ENCODE results near the gene GFRA1.

Gene GFRA1

DNA sequence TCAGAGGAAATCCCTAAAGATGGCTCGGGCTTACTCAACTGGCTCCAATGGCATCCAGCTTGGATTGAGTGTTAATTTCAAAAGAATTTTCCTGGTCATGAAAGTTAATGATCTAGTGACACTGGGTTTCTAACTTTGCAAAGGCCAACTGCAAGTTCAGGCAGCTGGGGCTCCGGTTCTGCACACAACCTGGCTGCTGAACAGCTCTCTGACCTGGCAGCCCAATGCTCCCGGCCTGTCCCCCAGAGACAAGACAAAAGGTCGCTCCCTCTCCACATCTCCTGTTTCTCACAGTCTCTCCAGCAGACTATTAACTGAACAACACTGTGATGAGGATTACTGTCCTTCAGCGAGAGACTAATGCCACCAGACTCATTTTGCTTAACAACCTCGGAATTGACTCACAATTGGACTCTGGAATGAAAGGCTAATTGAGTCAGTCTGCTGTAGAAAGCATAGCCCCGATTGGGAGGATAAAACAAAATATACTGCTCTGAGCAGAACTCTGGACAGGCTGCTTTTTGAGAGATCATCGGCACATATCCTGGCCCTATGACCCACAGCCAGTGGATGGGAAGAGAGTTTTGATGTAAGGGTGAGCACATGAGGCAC is 174.5 kb downstream of the GFRA1 start:
- Histone ChIP-seq H2BK12ac (ENCODE audit: low read length) (no peak overlapping the region), H2AK5ac (ENCODE audit: low read depth, low read length) (no peak overlapping the region), H2BK120ac (ENCODE audit: low read depth, low read length) (no peak overlapping the region), H4K8ac (ENCODE audit: low read depth, low read length) (no peak overlapping the region), H3K27me3 (ENCODE audit: control insufficient read depth in 3 of 3, insufficient read depth in 3 of 3, low read depth in 1 of 3, low read length in 3 of 3) (no peaks in the 10 kb centered on the region), H3K14ac (ENCODE audit: low read length) (no peak overlapping the region), H3K9ac (ENCODE audit: low read depth, low read length, poor library complexity) (no peak overlapping the region), H3K79me1 (ENCODE audit: low read depth, low read length) (no peaks in the 10 kb centered on the region), H3K27ac (replicated peaks; ENCODE audit: low read length) (no peak overlapping the region), H2BK15ac (ENCODE audit: low read length) (no peak overlapping the region), H3K9me3 (replicated peaks in 1 of 2; ENCODE audit: control insufficient read depth in 2 of 2, insufficient read depth in 1 of 2, low read depth in 1 of 2, low read length in 2 of 2) (no peaks in the 10 kb centered on the region), H2BK5ac (ENCODE audit: low read length) (no peak overlapping the region), H3K23ac (ENCODE audit: low read depth, low read length, poor library complexity) (no peak overlapping the region), H2AFZ (ENCODE audit: low read length) (no peak overlapping the region), H3K4me2 (ENCODE audit: insufficient read depth, low read length, poor library complexity, severe bottlenecking) (no peak overlapping the region), H4K91ac (ENCODE audit: low read depth, low read length, poor library complexity) (no peak overlapping the region), H3K4me1 (ENCODE audit: control insufficient read depth in 2 of 2, insufficient read depth in 1 of 2, low read depth in 1 of 2, low read length in 2 of 2) (peaks cover 16 to 30% of the 10 kb centered on the region in 2 donors), H3K18ac (ENCODE audit: low read length) (no peak overlapping the region), H3K4me3 (ENCODE audit: low read length in 2 of 2) (no peak overlapping the region), H3K36me3 (replicated peaks in 1 of 2; ENCODE audit: control insufficient read depth in 2 of 2, insufficient read depth in 2 of 2, low read length in 2 of 2) (peaks cover 0 to 21% of the 10 kb centered on the region in 2 donors), H3K4ac (ENCODE audit: low read length) (no peak overlapping the region)
- WGBS, 2 donors (ENCODE audit: extremely low coverage in 2 of 2, insufficient read length in 2 of 2, insufficient replicate concordance in 1 of 2), result no CpG with 5 or more reads among the region's 8 CpGs
- DNase-seq (ENCODE audit: low spot score), result no peak

DNA sequence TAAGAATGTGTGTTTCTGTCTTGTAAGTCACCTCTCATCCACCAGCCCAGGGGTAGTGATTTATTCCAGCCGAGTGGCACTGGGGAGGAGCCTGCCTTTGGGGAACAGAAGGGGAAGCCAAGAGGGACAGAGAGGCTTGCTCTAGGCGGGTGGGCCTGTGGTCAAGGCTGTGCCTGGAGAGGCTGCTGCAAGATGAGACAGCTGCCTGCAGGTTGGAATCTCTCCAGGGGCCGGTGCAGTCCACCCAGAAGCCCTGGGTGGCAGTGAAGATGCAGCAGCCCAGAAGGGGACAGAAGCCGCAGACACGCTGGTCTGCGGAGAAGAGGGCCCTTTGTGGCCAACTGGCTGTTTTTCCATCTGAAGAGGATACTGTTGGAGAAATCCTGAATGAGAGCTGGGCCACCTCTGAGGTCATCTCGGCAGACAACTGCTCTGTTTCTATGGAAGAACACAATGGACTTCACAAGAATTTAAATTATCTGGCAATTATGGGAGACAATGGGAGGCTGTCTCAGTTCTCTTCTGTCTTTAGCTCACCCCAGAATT is 175.7 kb downstream of the GFRA1 start:
- Histone ChIP-seq H2AFZ (ENCODE audit: low read length) (no peak overlapping the region), H2BK15ac (ENCODE audit: low read length) (no peak overlapping the region), H3K27ac (replicated peaks; ENCODE audit: low read length) (no peak overlapping the region), H3K4me1 (ENCODE audit: control insufficient read depth in 2 of 2, insufficient read depth in 1 of 2, low read depth in 1 of 2, low read length in 2 of 2) (peaks cover 16 to 30% of the 10 kb centered on the region in 2 donors), H3K4ac (ENCODE audit: low read length) (no peak overlapping the region), H3K23ac (ENCODE audit: low read depth, low read length, poor library complexity) (no peak overlapping the region), H2BK120ac (ENCODE audit: low read depth, low read length) (no peak overlapping the region), H3K14ac (ENCODE audit: low read length) (no peak overlapping the region), H3K4me3 (ENCODE audit: low read length in 2 of 2) (no peak overlapping the region), H3K4me2 (ENCODE audit: insufficient read depth, low read length, poor library complexity, severe bottlenecking) (no peak overlapping the region), H4K91ac (ENCODE audit: low read depth, low read length, poor library complexity) (no peak overlapping the region), H2BK12ac (ENCODE audit: low read length) (no peak overlapping the region), H3K36me3 (replicated peaks in 1 of 2; ENCODE audit: control insufficient read depth in 2 of 2, insufficient read depth in 2 of 2, low read length in 2 of 2) (peaks cover 0 to 33% of the 10 kb centered on the region in 2 donors), H3K27me3 (ENCODE audit: control insufficient read depth in 3 of 3, insufficient read depth in 3 of 3, low read depth in 1 of 3, low read length in 3 of 3) (no peaks in the 10 kb centered on the region), H2BK5ac (ENCODE audit: low read length) (no peak overlapping the region), H2AK5ac (ENCODE audit: low read depth, low read length) (no peak overlapping the region), H3K79me1 (ENCODE audit: low read depth, low read length) (no peaks in the 10 kb centered on the region), H3K18ac (ENCODE audit: low read length) (no peak overlapping the region), H3K9me3 (replicated peaks in 1 of 2; ENCODE audit: control insufficient read depth in 2 of 2, insufficient read depth in 1 of 2, low read depth in 1 of 2, low read length in 2 of 2) (no peaks in the 10 kb centered on the region), H3K9ac (ENCODE audit: low read depth, low read length, poor library complexity) (no peak overlapping the region), H4K8ac (ENCODE audit: low read depth, low read length) (no peak overlapping the region)
- no CpG with 5 or more reads among the region's 7 CpGs for WGBS, 2 donors (ENCODE audit: extremely low coverage in 2 of 2, insufficient read length in 2 of 2, insufficient replicate concordance in 1 of 2)
- DNase-seq (ENCODE audit: low spot score), result no peak

DNA sequence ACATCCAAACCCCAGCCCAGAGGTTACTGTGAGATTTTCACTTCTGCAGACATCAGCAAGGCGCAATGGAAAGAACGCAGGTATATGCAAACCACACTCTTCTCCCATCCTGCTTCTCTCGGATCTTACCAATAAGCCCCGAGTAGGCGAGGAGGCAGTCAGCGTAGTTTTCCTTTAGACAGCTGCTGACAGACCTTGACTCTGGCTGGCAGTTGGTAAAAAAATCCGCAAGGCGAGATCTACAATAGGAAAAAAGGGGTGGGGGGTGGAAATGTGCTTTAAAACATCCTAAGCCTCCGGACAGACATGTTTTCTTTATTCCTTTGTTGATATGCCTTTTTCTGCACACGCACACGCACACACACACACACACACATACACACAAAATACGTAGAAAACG is 176.5 kb downstream of the GFRA1 start:
- Histone ChIP-seq H3K79me1 (ENCODE audit: low read depth, low read length) (no peaks in the 10 kb centered on the region), H3K27ac (replicated peaks; ENCODE audit: low read length) (no peak overlapping the region), H3K18ac (ENCODE audit: low read length) (no peak overlapping the region), H4K8ac (ENCODE audit: low read depth, low read length) (no peak overlapping the region), H3K4me3 (ENCODE audit: low read length in 2 of 2) (no peak overlapping the region), H2BK120ac (ENCODE audit: low read depth, low read length) (no peak overlapping the region), H3K4ac (ENCODE audit: low read length) (no peak overlapping the region), H3K9me3 (replicated peaks in 1 of 2; ENCODE audit: control insufficient read depth in 2 of 2, insufficient read depth in 1 of 2, low read depth in 1 of 2, low read length in 2 of 2) (no peaks in the 10 kb centered on the region), H3K4me1 (ENCODE audit: control insufficient read depth in 2 of 2, insufficient read depth in 1 of 2, low read depth in 1 of 2, low read length in 2 of 2) (peaks cover 16 to 30% of the 10 kb centered on the region in 2 donors), H2BK15ac (ENCODE audit: low read length) (no peak overlapping the region), H3K4me2 (ENCODE audit: insufficient read depth, low read length, poor library complexity, severe bottlenecking) (no peak overlapping the region), H3K14ac (ENCODE audit: low read length) (no peak overlapping the region), H3K23ac (ENCODE audit: low read depth, low read length, poor library complexity) (no peak overlapping the region), H3K36me3 (replicated peaks in 1 of 2; ENCODE audit: control insufficient read depth in 2 of 2, insufficient read depth in 2 of 2, low read length in 2 of 2) (peaks cover 0 to 40% of the 10 kb centered on the region in 2 donors), H2BK12ac (ENCODE audit: low read length) (no peak overlapping the region), H3K27me3 (ENCODE audit: control insufficient read depth in 3 of 3, insufficient read depth in 3 of 3, low read depth in 1 of 3, low read length in 3 of 3) (no peaks in the 10 kb centered on the region), H4K91ac (ENCODE audit: low read depth, low read length, poor library complexity) (no peak overlapping the region), H2AFZ (ENCODE audit: low read length) (no peak overlapping the region), H2BK5ac (ENCODE audit: low read length) (no peak overlapping the region), H3K9ac (ENCODE audit: low read depth, low read length, poor library complexity) (no peak overlapping the region), H2AK5ac (ENCODE audit: low read depth, low read length) (no peak overlapping the region)
- DNase-seq (ENCODE audit: low spot score), result no peak
- no CpG with 5 or more reads among the region's 13 CpGs for WGBS, 2 donors (ENCODE audit: extremely low coverage in 2 of 2, insufficient read length in 2 of 2, insufficient replicate concordance in 1 of 2)

DNA sequence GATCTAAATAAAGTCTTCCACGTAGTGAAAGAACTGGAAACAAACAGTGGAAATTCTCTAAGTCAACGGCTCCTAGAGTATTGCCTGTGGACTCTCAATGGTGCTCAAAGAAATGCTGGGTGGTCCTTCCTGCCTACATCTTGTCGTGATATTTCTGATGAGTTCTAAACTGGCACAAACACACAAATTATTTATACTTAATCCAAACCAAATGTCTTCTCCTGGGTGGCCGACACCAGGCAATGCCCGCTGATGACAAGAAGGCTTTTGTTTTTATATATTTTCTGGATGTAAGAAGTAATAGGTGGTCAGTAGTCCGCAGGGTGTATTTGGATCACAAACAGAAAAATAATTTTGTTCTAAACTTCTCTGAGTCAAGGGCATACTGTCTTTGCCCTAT is 178.7 kb downstream of the GFRA1 start:
- no peak overlapping the region for H3K18ac ChIP-seq (ENCODE audit: low read length)
- no peak overlapping the region for H2BK12ac ChIP-seq (ENCODE audit: low read length)
- peaks cover 16 to 30% of the 10 kb centered on the region in 2 donors for H3K4me1 ChIP-seq (ENCODE audit: control insufficient read depth in 2 of 2, insufficient read depth in 1 of 2, low read depth in 1 of 2, low read length in 2 of 2)
- H3K4me2 ChIP-seq (ENCODE audit: insufficient read depth, low read length, poor library complexity, severe bottlenecking), result no peak overlapping the region
- no peak overlapping the region for H3K27ac ChIP-seq (replicated peaks; ENCODE audit: low read length)
- no peak overlapping the region for H3K9ac ChIP-seq (ENCODE audit: low read depth, low read length, poor library complexity)
- H2BK15ac ChIP-seq (ENCODE audit: low read length), result no peak overlapping the region
- no peaks in the 10 kb centered on the region for H3K9me3 ChIP-seq (replicated peaks in 1 of 2; ENCODE audit: control insufficient read depth in 2 of 2, insufficient read depth in 1 of 2, low read depth in 1 of 2, low read length in 2 of 2)
- no peak overlapping the region for H2AFZ ChIP-seq (ENCODE audit: low read length)
- H3K23ac ChIP-seq (ENCODE audit: low read depth, low read length, poor library complexity), result no peak overlapping the region
- peaks cover 0 to 57% of the 10 kb centered on the region in 2 donors for H3K36me3 ChIP-seq (replicated peaks in 1 of 2; ENCODE audit: control insufficient read depth in 2 of 2, insufficient read depth in 2 of 2, low read length in 2 of 2)
- H2AK5ac ChIP-seq (ENCODE audit: low read depth, low read length), result no peak overlapping the region
- no peak for DNase-seq (ENCODE audit: low spot score)
- H2BK120ac ChIP-seq (ENCODE audit: low read depth, low read length), result no peak overlapping the region
- H4K91ac ChIP-seq (ENCODE audit: low read depth, low read length, poor library complexity), result no peak overlapping the region
- H4K8ac ChIP-seq (ENCODE audit: low read depth, low read length), result no peak overlapping the region
- no peaks in the 10 kb centered on the region for H3K27me3 ChIP-seq (ENCODE audit: control insufficient read depth in 3 of 3, insufficient read depth in 3 of 3, low read depth in 1 of 3, low read length in 3 of 3)
- H3K79me1 ChIP-seq (ENCODE audit: low read depth, low read length), result no peaks in the 10 kb centered on the region
- WGBS, 2 donors (ENCODE audit: extremely low coverage in 2 of 2, insufficient read length in 2 of 2, insufficient replicate concordance in 1 of 2), result no CpG with 5 or more reads among the region's 6 CpGs
- H3K4ac ChIP-seq (ENCODE audit: low read length), result no peak overlapping the region
- no peak overlapping the region for H2BK5ac ChIP-seq (ENCODE audit: low read length)
- H3K4me3 ChIP-seq (ENCODE audit: low read length in 2 of 2), result no peak overlapping the region
- no peak overlapping the region for H3K14ac ChIP-seq (ENCODE audit: low read length)
